Thyroid gland (tissue), 4 donors: ENCODE measurements around the gene SS18L1.

Experiments
- POLR2A ChIP-seq, 2 donors: fragments of 450-650 bp; IDR thresholded peaks; one replicate each; pipeline ENCODE4 v1.6.1; 2017; ENCODE audit warnings: antibody characterized with exemption in 2 of 2, mild to moderate bottlenecking in 2 of 2, moderate library complexity in 1 of 2
- TF ChIP-seq, protein P1 (sequence below), 6 experiments: fragments of 200-600 bp in 3 of 6; fragments of 450-650 bp in 3 of 6; sonication (generic) in 3 of 6; IDR thresholded peaks; one replicate each; pipeline ENCODE4 v1.5.1; 2016 to 2019; ENCODE audit warnings: antibody characterized with exemption in 6 of 6, mild to moderate bottlenecking in 2 of 6, inconsistent platforms in 1 of 6, moderate library complexity in 1 of 6

DNA sequence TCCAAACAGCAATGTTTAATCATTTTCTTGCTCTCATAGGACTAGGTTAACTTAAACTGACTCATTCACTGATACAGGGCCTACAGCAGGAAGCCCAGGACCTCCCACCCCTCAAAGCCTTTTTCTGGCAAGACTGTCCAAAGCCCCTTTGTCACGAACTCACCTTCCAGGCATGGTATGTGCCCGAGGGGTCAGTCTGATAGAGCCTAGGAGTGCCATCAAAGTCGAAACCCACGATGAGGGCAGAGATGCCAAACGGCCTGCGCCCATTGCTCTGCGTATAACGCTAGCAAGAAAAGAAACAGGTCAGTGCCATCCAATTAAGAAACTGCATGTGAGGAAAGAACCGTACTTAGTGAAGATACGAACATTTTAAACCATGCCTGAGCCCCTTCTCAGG, 4.7 kb upstream of the SS18L1 start:
- TF ChIP-seq, protein P1, sequence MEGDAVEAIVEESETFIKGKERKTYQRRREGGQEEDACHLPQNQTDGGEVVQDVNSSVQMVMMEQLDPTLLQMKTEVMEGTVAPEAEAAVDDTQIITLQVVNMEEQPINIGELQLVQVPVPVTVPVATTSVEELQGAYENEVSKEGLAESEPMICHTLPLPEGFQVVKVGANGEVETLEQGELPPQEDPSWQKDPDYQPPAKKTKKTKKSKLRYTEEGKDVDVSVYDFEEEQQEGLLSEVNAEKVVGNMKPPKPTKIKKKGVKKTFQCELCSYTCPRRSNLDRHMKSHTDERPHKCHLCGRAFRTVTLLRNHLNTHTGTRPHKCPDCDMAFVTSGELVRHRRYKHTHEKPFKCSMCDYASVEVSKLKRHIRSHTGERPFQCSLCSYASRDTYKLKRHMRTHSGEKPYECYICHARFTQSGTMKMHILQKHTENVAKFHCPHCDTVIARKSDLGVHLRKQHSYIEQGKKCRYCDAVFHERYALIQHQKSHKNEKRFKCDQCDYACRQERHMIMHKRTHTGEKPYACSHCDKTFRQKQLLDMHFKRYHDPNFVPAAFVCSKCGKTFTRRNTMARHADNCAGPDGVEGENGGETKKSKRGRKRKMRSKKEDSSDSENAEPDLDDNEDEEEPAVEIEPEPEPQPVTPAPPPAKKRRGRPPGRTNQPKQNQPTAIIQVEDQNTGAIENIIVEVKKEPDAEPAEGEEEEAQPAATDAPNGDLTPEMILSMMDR (IDR thresholded peaks at IDR 0.05), result no peak
- no peak for TF ChIP-seq POLR2A (IDR thresholded peaks at IDR 0.05)
